DOHH2 (cell line): ENCODE measurements around the gene NLGN1.

Experiments
- H3F3A ChIP-seq: fragments of 200-600 bp; sonication (generic), shearing (Covaris generic); 2 replicates; pipeline ENCODE4 v1.6.0; 2016; ENCODE audit warnings: antibody characterized with exemption, mild to moderate bottlenecking; ENCODE audit not compliant: control insufficient read depth, insufficient read depth
- H3K27ac ChIP-seq: fragments of 200-600 bp; sonication (generic); 2 replicates; pipeline ENCODE4 v1.5.1; 2014; ENCODE audit warnings: low read depth, mild to moderate bottlenecking, low read length, moderate library complexity
- H3K27me3 ChIP-seq: fragments of 200-600 bp; sonication (generic); 2 replicates; pipeline ENCODE4 v1.6.1; 2014; ENCODE audit warnings: mild to moderate bottlenecking, low read length, mixed read lengths; ENCODE audit not compliant: control insufficient read depth
- H3K36me3 ChIP-seq: fragments of 200-600 bp; sonication (generic); 2 replicates; pipeline ENCODE4 v1.6.1; 2014; ENCODE audit warnings: mild to moderate bottlenecking, low read length, moderate library complexity, mixed read lengths; ENCODE audit not compliant: control insufficient read depth
- H3K4me1 ChIP-seq: fragments of 200-600 bp; sonication (generic); 2 replicates; pipeline ENCODE4 v1.6.1; 2014; ENCODE audit warnings: mild to moderate bottlenecking, low read length, mixed read lengths; ENCODE audit not compliant: control insufficient read depth
- H3K4me2 ChIP-seq: fragments of 200-600 bp; sonication (generic); 2 replicates; pipeline ENCODE4 v1.6.0; 2014; ENCODE audit warnings: mild to moderate bottlenecking, low read length, moderate library complexity
- H3K4me3 ChIP-seq: fragments of 200-600 bp; sonication (generic); 2 replicates; pipeline ENCODE4 v1.5.1; 2014; ENCODE audit warnings: mild to moderate bottlenecking, low read length, mixed read lengths
- H3K79me2 ChIP-seq: fragments of 200-600 bp; sonication (generic); 2 replicates; pipeline ENCODE4 v1.6.1; 2014; ENCODE audit warnings: mild to moderate bottlenecking, low read length, mixed read lengths; ENCODE audit not compliant: control insufficient read depth
- H3K9me2 ChIP-seq: fragments of 200-600 bp; sonication (generic); replicated peaks from 2 replicates; pipeline ENCODE4 v1.6.1; 2014; ENCODE audit warnings: mild to moderate bottlenecking, low read length, mixed read lengths; ENCODE audit not compliant: control insufficient read depth
- H3K9me3 ChIP-seq: fragments of 200-600 bp; sonication (generic); 2 replicates; pipeline ENCODE4 v1.6.1; 2014; ENCODE audit warnings: antibody characterized with exemption, low read length, mixed read lengths; ENCODE audit not compliant: control insufficient read depth, insufficient read depth
- H4K20me1 ChIP-seq: fragments of 200-600 bp; sonication (generic); 2 replicates; pipeline ENCODE4 v1.6.0; 2014; ENCODE audit warnings: low read depth, mild to moderate bottlenecking, antibody characterized with exemption, low read length, moderate library complexity; ENCODE audit not compliant: control insufficient read depth, insufficient read depth
- CTCF ChIP-seq: fragments of 200-600 bp; sonication (generic); IDR thresholded peaks from one replicate; pipeline ENCODE4 v1.5.1; 2014; ENCODE audit warnings: antibody characterized with exemption, mild to moderate bottlenecking, low read depth, low read length; ENCODE audit not compliant: poor library complexity, severe bottlenecking
- EZH2phosphoT487 ChIP-seq: fragments of 200-600 bp; sonication (generic); IDR thresholded peaks from 2 replicates; pipeline ENCODE4 v1.6.1; 2017; ENCODE audit warnings: borderline replicate concordance, mild to moderate bottlenecking, antibody characterized with exemption, low read length, moderate library complexity, mixed read lengths

Gene NLGN1

GRCh38 chr3:174303907-174304560 lies 906.5 kb downstream of the NLGN1 start:
- H3K9me3 ChIP-seq: no peaks in the 10 kb centered on the region
- H3K79me2 ChIP-seq: no peaks in the 10 kb centered on the region
- no peak overlapping the region for H3K27ac ChIP-seq
- no peaks in the 10 kb centered on the region for H3F3A ChIP-seq
- TF ChIP-seq EZH2phosphoT487: no peak
- no peak for TF ChIP-seq CTCF
- H3K27me3 ChIP-seq: no peaks in the 10 kb centered on the region
- H3K36me3 ChIP-seq: no peaks in the 10 kb centered on the region
- no peak overlapping the region for H3K4me2 ChIP-seq
- no peaks in the 10 kb centered on the region for H4K20me1 ChIP-seq
- no peaks in the 10 kb centered on the region for H3K9me2 ChIP-seq
- no peaks in the 10 kb centered on the region for H3K4me1 ChIP-seq
- no peak overlapping the region for H3K4me3 ChIP-seq

- Histone ChIP-seq H4K20me1 (no peaks in the 10 kb centered on the region), H3K4me1 (no peaks in the 10 kb centered on the region), H3K4me2 (no peak overlapping the region), H3K9me2 (no peaks in the 10 kb centered on the region), H3F3A (no peaks in the 10 kb centered on the region), H3K79me2 (no peaks in the 10 kb centered on the region), H3K36me3 (no peaks in the 10 kb centered on the region), H3K27me3 (no peaks in the 10 kb centered on the region), H3K4me3 (no peak overlapping the region), H3K9me3 (no peaks in the 10 kb centered on the region), H3K27ac (no peak overlapping the region)
- TF ChIP-seq EZH2phosphoT487: no peak
- no peak for TF ChIP-seq CTCF
Observed at GRCh38 chr3:174308736-174309135, 911.2 kb downstream of the NLGN1 start.

- H3K9me3 ChIP-seq: no peaks in the 10 kb centered on the region
Observed at GRCh38 chr3:174310475-174310983, 913.0 kb downstream of the NLGN1 start.

More at GRCh38 chr3:174310475-174310983, 913.0 kb downstream of the NLGN1 start:
- H3K9me2 ChIP-seq: no peaks in the 10 kb centered on the region
- no peaks in the 10 kb centered on the region for H3F3A ChIP-seq
- H4K20me1 ChIP-seq: no peaks in the 10 kb centered on the region
- no peak overlapping the region for H3K4me2 ChIP-seq
- no peak overlapping the region for H3K27ac ChIP-seq
- no peaks in the 10 kb centered on the region for H3K27me3 ChIP-seq
- no peaks in the 10 kb centered on the region for H3K4me1 ChIP-seq
- TF ChIP-seq CTCF: no peak
- TF ChIP-seq EZH2phosphoT487: no peak
- H3K36me3 ChIP-seq: no peaks in the 10 kb centered on the region
- H3K79me2 ChIP-seq: no peaks in the 10 kb centered on the region
- no peak overlapping the region for H3K4me3 ChIP-seq
